Hepatocyte (in vitro differentiated cells): ENCODE results near the gene CATSPERB. TPM values are rescaled to one million over a fixed set of nuclear protein-coding genes. Genes with fewer than 3 reads are reported as not detected.
"Not testable (repeated sequence)": the region's sequence is repeated elsewhere in the genome, so short reads cannot be mapped to it uniquely, and the experiment has no call there.

Source experiments
- DNase-seq: peaks from one replicate; pipeline ENCODE4 v3.0.0-alpha.2; 2016; ENCODE audit warnings: low spot score
- H2AFZ ChIP-seq: fragments of 200-600 bp; sonication (generic); 2 replicates; pipeline ENCODE4 v1.6.0; 2016; ENCODE audit warnings: antibody characterized with exemption, mild to moderate bottlenecking
- H3K27ac ChIP-seq: fragments of 200-600 bp; sonication (generic); 2 replicates; pipeline ENCODE4 v1.5.1; 2016; ENCODE audit warnings: mild to moderate bottlenecking
- H3K27me3 ChIP-seq: fragments of 200-600 bp; sonication (generic); 2 replicates; pipeline ENCODE4 v1.6.1; 2016
- H3K36me3 ChIP-seq: fragments of 200-600 bp; sonication (generic); replicated peaks from 2 replicates; pipeline ENCODE4 v1.5.1; 2016; ENCODE audit warnings: low read depth; ENCODE audit not compliant: insufficient read depth
- H3K4me1 ChIP-seq: fragments of 200-600 bp; sonication (generic); 2 replicates; pipeline ENCODE4 v1.5.1; 2016; ENCODE audit warnings: mild to moderate bottlenecking, moderate library complexity; ENCODE audit not compliant: insufficient read depth
- H3K4me2 ChIP-seq: fragments of 200-600 bp; sonication (generic); 2 replicates; pipeline ENCODE4 v1.6.0; 2016
- H3K4me3 ChIP-seq: fragments of 200-600 bp; sonication (generic); 2 replicates; pipeline ENCODE4 v1.5.1; 2016; ENCODE audit warnings: mild to moderate bottlenecking
- H3K79me2 ChIP-seq: fragments of 200-600 bp; sonication (generic); 2 replicates; pipeline ENCODE4 v1.6.0; 2017; ENCODE audit warnings: mild to moderate bottlenecking
- H3K9me2 ChIP-seq: fragments of 200-600 bp; sonication (generic); replicated peaks from 2 replicates; pipeline ENCODE4 v1.6.0; 2017; ENCODE audit warnings: mild to moderate bottlenecking; ENCODE audit not compliant: insufficient read depth
- H3K9me3 ChIP-seq: fragments of 200-600 bp; sonication (generic); 2 replicates; pipeline ENCODE4 v1.5.1; 2016; ENCODE audit warnings: low read depth, mild to moderate bottlenecking
- H4K20me1 ChIP-seq: fragments of 200-600 bp; sonication (generic); 2 replicates; pipeline ENCODE4 v1.6.0; 2016; ENCODE audit warnings: mild to moderate bottlenecking; ENCODE audit not compliant: insufficient read depth, poor library complexity, severe bottlenecking
- EZH2 ChIP-seq: fragments of 200-600 bp; sonication (generic); IDR thresholded peaks from 2 replicates; pipeline ENCODE4 v1.6.1; 2016; ENCODE audit warnings: antibody characterized with exemption, mild to moderate bottlenecking, borderline replicate concordance
- EZH2phosphoT487 ChIP-seq: fragments of 200-600 bp; sonication (generic); IDR thresholded peaks from one replicate; pipeline ENCODE4 v1.6.1; 2018; ENCODE audit warnings: antibody characterized with exemption, mild to moderate bottlenecking, low read depth, moderate library complexity; ENCODE audit not compliant: unreplicated experiment, severe bottlenecking
- WGBS: methylation state at CpG from one replicate; pipeline ENCODE4 v1.1.6; 2016; ENCODE audit warnings: low lambda C conversion rate; ENCODE audit errors: missing lambda C conversion rate; 5-methylcytosine and 5-hydroxymethylcytosine counted together
- polyA plus RNA-seq: library from polyadenylated mRNA; unstranded; fragments of >200 nt; fragmentation: Nextera tagmentation; extraction: Ambion mirVana; gene quantifications from 2 replicates; pipeline ENCODE4 v1.2.1, GENCODE V29; 2016
- total RNA-seq: library from RNA; depleted of rRNA; stranded (reverse); fragments of >200 nt; gene quantifications from 2 replicates; pipeline ENCODE4 v1.2.3, GENCODE V29; 2014
- TF ChIP-seq, protein P1 (sequence below): fragments of 200-600 bp; sonication (generic); IDR thresholded peaks from 2 replicates; pipeline ENCODE4 v1.5.1; 2016; ENCODE audit warnings: antibody characterized with exemption, mild to moderate bottlenecking; ENCODE audit not compliant: poor library complexity

The CATSPERB gene
- total and polyA plus RNA-seq, 2 experiments from 2014 or later, result 0.93 to 7.1 TPM

DNA sequence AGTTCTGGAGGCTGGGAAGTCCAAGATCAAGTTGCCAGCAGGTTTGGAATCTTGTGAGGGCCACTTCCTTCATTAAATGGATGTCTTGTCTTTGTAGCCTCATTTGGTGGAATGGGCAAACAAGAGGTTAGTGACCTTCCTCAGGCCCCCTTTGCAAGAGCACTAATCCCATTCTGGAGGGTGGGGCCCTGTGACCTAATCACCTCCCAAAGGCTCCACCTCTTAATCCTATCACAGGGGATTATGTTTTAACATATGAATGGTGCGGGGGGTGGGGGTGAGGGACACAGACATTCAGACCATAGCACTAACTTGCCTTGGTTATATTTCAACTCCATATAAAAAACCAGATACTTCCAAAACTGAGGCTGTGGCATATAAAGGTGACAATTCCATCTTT is 161.9 kb downstream of the CATSPERB start:
- no peaks in the 10 kb centered on the region for H4K20me1 ChIP-seq
- no peak overlapping the region for H3K4me3 ChIP-seq
- H3K4me1 ChIP-seq, result no peaks in the 10 kb centered on the region
- H2AFZ ChIP-seq, result no peak overlapping the region
- no peaks in the 10 kb centered on the region for H3K9me2 ChIP-seq
- H3K36me3 ChIP-seq, result no peaks in the 10 kb centered on the region
- H3K27me3 ChIP-seq, result peaks cover 11% of the 10 kb centered on the region
- no peak overlapping the region for H3K4me2 ChIP-seq
- no peaks in the 10 kb centered on the region for H3K9me3 ChIP-seq
- no peak for DNase-seq
- TF ChIP-seq, protein P1, sequence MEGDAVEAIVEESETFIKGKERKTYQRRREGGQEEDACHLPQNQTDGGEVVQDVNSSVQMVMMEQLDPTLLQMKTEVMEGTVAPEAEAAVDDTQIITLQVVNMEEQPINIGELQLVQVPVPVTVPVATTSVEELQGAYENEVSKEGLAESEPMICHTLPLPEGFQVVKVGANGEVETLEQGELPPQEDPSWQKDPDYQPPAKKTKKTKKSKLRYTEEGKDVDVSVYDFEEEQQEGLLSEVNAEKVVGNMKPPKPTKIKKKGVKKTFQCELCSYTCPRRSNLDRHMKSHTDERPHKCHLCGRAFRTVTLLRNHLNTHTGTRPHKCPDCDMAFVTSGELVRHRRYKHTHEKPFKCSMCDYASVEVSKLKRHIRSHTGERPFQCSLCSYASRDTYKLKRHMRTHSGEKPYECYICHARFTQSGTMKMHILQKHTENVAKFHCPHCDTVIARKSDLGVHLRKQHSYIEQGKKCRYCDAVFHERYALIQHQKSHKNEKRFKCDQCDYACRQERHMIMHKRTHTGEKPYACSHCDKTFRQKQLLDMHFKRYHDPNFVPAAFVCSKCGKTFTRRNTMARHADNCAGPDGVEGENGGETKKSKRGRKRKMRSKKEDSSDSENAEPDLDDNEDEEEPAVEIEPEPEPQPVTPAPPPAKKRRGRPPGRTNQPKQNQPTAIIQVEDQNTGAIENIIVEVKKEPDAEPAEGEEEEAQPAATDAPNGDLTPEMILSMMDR, result no peak
- no peak for TF ChIP-seq EZH2
- TF ChIP-seq EZH2phosphoT487, result no peak
- no peak overlapping the region for H3K27ac ChIP-seq
- 64% methylated on average over 1 of the region's 1 CpG for WGBS
- no peaks in the 10 kb centered on the region for H3K79me2 ChIP-seq

DNA sequence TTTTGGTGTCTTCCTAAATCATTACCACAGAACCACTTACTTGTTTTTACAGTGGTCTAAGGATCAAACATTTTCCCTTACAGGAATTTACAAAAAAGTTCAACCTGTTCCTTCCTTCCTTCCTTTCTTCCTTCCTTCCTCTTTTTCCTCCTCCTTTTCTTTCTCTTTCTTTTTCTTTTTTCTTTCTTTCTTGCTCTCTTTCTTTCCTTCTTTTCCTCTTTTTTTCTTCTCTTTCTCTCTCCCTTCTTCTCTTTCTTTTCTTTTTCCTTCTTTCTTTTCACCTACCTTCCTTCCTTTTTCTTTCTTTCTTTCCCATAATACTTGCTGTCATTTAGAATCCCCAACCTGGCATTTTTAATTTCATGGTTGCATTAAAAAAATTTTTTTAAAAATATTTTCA is 162.6 kb downstream of the CATSPERB start:
- Histone ChIP-seq H3K9me2 (no peaks in the 10 kb centered on the region), H3K4me2 (no peak overlapping the region), H3K79me2 (no peaks in the 10 kb centered on the region), H3K27me3 (peaks cover 6% of the 10 kb centered on the region), H2AFZ (no peak overlapping the region), H3K36me3 (no peaks in the 10 kb centered on the region), H3K4me1 (no peaks in the 10 kb centered on the region), H3K9me3 (no peaks in the 10 kb centered on the region), H3K27ac (no peak overlapping the region), H3K4me3 (no peak overlapping the region), H4K20me1 (no peaks in the 10 kb centered on the region)
- no peak for TF ChIP-seq EZH2
- TF ChIP-seq EZH2phosphoT487, result no peak
- TF ChIP-seq, protein P1, result no peak
- no peak for DNase-seq

DNA sequence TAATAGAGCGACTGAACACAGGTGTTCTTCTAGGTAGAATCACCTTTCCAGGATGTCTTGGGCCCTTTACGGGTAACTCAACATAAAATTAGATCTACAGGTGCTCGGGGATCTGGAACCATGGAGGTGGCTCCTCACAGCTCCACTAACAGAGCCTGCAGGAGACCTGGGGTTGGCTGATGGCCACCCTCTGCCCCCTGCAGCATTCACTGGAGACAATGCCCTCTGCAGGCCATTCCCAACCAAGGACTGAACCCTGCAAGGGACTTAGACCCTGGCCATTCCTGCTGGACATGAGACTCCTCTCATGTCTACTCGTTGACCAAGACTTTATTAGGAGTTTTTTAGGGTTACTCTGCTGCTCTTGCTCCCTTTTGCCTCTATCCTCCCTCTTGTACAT is 163.3 kb downstream of the CATSPERB start:
- H4K20me1 ChIP-seq, result no peaks in the 10 kb centered on the region
- no peak overlapping the region for H3K4me2 ChIP-seq
- no peak overlapping the region for H3K27ac ChIP-seq
- no peak overlapping the region for H3K4me3 ChIP-seq
- H3K9me3 ChIP-seq, result no peaks in the 10 kb centered on the region
- no peaks in the 10 kb centered on the region for H3K9me2 ChIP-seq
- H3K36me3 ChIP-seq, result no peaks in the 10 kb centered on the region
- H3K4me1 ChIP-seq, result no peaks in the 10 kb centered on the region
- WGBS, result 88% methylated on average over 4 of the region's 4 CpGs
- no peak for DNase-seq
- no peak overlapping the region for H2AFZ ChIP-seq
- no peaks in the 10 kb centered on the region for H3K79me2 ChIP-seq
- H3K27me3 ChIP-seq, result peaks cover 6% of the 10 kb centered on the region
- no peak for TF ChIP-seq EZH2
- TF ChIP-seq EZH2phosphoT487, result no peak
- TF ChIP-seq, protein P1, result peak; percentile 10

DNA sequence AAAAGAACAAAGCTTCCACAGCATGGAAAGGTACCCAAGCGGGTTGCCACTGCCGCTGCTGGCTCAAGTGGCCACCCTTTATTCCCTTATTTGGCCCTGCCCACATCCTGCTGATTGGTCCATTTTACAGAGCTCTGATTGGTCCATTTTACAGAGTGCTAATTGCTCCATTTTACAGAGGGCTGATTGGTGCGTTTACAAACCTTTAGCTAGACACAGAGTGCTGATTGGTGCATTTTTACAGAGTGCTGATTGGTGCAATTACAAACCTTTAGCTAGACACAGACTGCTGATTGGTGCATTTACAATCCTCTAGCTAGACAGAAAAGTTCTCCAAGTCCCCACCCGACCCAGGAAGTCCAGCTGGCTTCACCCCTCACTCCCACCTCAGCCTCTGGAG is 164.1 kb downstream of the CATSPERB start:
- not testable (repeated sequence) for DNase-seq, H3K79me2 ChIP-seq, H3K4me2 ChIP-seq, H2AFZ ChIP-seq, H4K20me1 ChIP-seq, H3K9me2 ChIP-seq, H3K27me3 ChIP-seq, H3K9me3 ChIP-seq, H3K27ac ChIP-seq, H3K4me1 ChIP-seq, H3K4me3 ChIP-seq, H3K36me3 ChIP-seq
- WGBS, result 54% methylated on average over 4 of the region's 4 CpGs
